ENCODE measurements around the gene CLIP2.
"Not testable (repeated sequence)": the region's sequence is repeated elsewhere in the genome, so short reads cannot be mapped to it uniquely, and the experiment has no call there.

DNA sequence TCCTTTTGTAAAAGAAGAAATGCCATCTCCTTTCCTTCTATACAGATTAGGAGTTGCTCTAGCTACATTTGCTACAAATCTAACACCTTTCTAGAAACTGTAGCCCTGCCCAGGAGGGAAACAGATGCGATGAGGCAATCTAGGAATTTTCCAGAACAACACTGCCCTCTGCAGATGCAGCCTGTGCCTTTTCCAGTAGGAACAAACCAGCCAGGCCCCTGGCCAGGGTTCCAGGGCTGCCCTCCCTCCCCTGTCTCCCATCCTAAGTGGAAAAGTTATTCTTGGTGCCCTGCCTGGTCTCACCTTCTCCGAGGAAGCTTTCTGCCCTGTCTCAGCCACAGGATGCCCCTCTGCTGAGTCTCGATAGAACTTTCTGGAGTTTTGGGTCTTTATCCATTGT is 105.4 kb downstream of the CLIP2 start:
- not testable (repeated sequence) for TF ChIP-seq RARB (CRISPR knock-in tag; IDR thresholded peaks at IDR 0.05); ZNF70 (CRISPR knock-in tag; IDR thresholded peaks at IDR 0.05); BACH2 (CRISPR knock-in tag; IDR thresholded peaks at IDR 0.05; ENCODE audit: borderline replicate concordance); PPARA (CRISPR knock-in tag; IDR thresholded peaks at IDR 0.05; ENCODE audit: borderline replicate concordance); ARNTL (CRISPR knock-in tag; IDR thresholded peaks at IDR 0.05; ENCODE audit: borderline replicate concordance, low read depth); CSRNP3 (CRISPR knock-in tag; IDR thresholded peaks at IDR 0.05); PATZ1 (CRISPR knock-in tag; IDR thresholded peaks at IDR 0.05; ENCODE audit: borderline replicate concordance); ZNF8 (CRISPR knock-in tag; IDR thresholded peaks at IDR 0.05); OSR1 (CRISPR knock-in tag; IDR thresholded peaks at IDR 0.05); ESRRG (CRISPR knock-in tag; IDR thresholded peaks at IDR 0.05); ZFP30 (CRISPR knock-in tag; IDR thresholded peaks at IDR 0.05)
- TF ChIP-seq, protein P1, sequence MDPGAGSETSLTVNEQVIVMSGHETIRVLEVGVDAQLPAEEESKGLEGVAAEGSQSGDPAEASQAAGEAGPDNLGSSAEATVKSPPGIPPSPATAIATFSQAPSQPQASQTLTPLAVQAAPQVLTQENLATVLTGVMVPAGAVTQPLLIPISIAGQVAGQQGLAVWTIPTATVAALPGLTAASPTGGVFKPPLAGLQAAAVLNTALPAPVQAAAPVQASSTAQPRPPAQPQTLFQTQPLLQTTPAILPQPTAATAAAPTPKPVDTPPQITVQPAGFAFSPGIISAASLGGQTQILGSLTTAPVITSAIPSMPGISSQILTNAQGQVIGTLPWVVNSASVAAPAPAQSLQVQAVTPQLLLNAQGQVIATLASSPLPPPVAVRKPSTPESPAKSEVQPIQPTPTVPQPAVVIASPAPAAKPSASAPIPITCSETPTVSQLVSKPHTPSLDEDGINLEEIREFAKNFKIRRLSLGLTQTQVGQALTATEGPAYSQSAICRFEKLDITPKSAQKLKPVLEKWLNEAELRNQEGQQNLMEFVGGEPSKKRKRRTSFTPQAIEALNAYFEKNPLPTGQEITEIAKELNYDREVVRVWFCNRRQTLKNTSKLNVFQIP (CRISPR knock-in tag; IDR thresholded peaks at IDR 0.05; ENCODE audit: borderline replicate concordance, low read depth): not testable (repeated sequence)

Data from SK-N-SH treated with all-trans-retinoic acid at 6 μM for 48 hours (cell line).